ENCODE measurements around the gene PRKAG2. TPM values are rescaled to one million over a fixed set of nuclear protein-coding genes. Genes with fewer than 3 reads are reported as not detected.

PRKAG2 gene
- polyA plus RNA-seq, 2 donors: 9.0 to 11.2 TPM

- WGBS, 2 donors: 52 to 61% methylated on average over 9 of the region's 9 CpGs
- H3K27ac ChIP-seq (ENCODE audit: low read depth in 2 of 2, low read length in 1 of 2): peak overlapping the region; percentile 12 to 71
Observed at GRCh38 chr7:151637781-151638261, 239.1 kb downstream of the PRKAG2 start.

GRCh38 chr7:151634643-151635042 is 242.3 kb downstream of the PRKAG2 start:
- Histone ChIP-seq H3K27ac (ENCODE audit: low read depth in 2 of 2, low read length in 1 of 2) (no peak overlapping the region), H3K36me3 (ENCODE audit: control insufficient read depth in 2 of 2, insufficient read depth in 2 of 2, low read length in 1 of 2) (no peaks in the 10 kb centered on the region), H3K4me3 (ENCODE audit: low read depth in 1 of 2, low read length in 2 of 2) (no peak overlapping the region), H3K4me1 (ENCODE audit: control insufficient read depth in 2 of 2, insufficient read depth in 2 of 2, low read length in 1 of 2) (peaks cover 0 to 3% of the 10 kb centered on the region in 2 donors), H3K9me3 (ENCODE audit: control insufficient read depth in 2 of 2, insufficient read depth in 1 of 2, low read depth in 1 of 2, low read length in 1 of 2) (no peaks in the 10 kb centered on the region), H3K27me3 (ENCODE audit: control insufficient read depth in 1 of 2, insufficient read depth in 2 of 2, low read length in 2 of 2) (no peaks in the 10 kb centered on the region)
- 96 to 99% methylated on average over 2 of the region's 2 CpGs for WGBS, 2 donors

More at GRCh38 chr7:151637781-151638261, 239.1 kb downstream of the PRKAG2 start:
- no peaks in the 10 kb centered on the region for H3K27me3 ChIP-seq (ENCODE audit: control insufficient read depth in 1 of 2, insufficient read depth in 2 of 2, low read length in 2 of 2)
- H3K9me3 ChIP-seq (ENCODE audit: control insufficient read depth in 2 of 2, insufficient read depth in 1 of 2, low read depth in 1 of 2, low read length in 1 of 2): no peaks in the 10 kb centered on the region
- H3K36me3 ChIP-seq (ENCODE audit: control insufficient read depth in 2 of 2, insufficient read depth in 2 of 2, low read length in 1 of 2): no peaks in the 10 kb centered on the region
- H3K4me3 ChIP-seq (ENCODE audit: low read depth in 1 of 2, low read length in 2 of 2): no peak overlapping the region
- H3K4me1 ChIP-seq (ENCODE audit: control insufficient read depth in 2 of 2, insufficient read depth in 2 of 2, low read length in 1 of 2): peaks cover 0 to 5% of the 10 kb centered on the region in 2 donors

- 94 to 96% methylated on average over 1 of the region's 1 CpG for WGBS, 2 donors
- Histone ChIP-seq H3K4me3 (ENCODE audit: low read depth in 1 of 2, low read length in 2 of 2) (no peak overlapping the region), H3K9me3 (ENCODE audit: control insufficient read depth in 2 of 2, insufficient read depth in 1 of 2, low read depth in 1 of 2, low read length in 1 of 2) (no peaks in the 10 kb centered on the region), H3K36me3 (ENCODE audit: control insufficient read depth in 2 of 2, insufficient read depth in 2 of 2, low read length in 1 of 2) (no peaks in the 10 kb centered on the region), H3K27me3 (ENCODE audit: control insufficient read depth in 1 of 2, insufficient read depth in 2 of 2, low read length in 2 of 2) (no peaks in the 10 kb centered on the region), H3K4me1 (ENCODE audit: control insufficient read depth in 2 of 2, insufficient read depth in 2 of 2, low read length in 1 of 2) (peaks cover 3 to 6% of the 10 kb centered on the region in 2 donors), H3K27ac (ENCODE audit: low read depth in 2 of 2, low read length in 1 of 2) (no peak overlapping the region)
Observed at GRCh38 chr7:151633516-151633812, 243.5 kb downstream of the PRKAG2 start.

GRCh38 chr7:151632750-151633515 is 244.0 kb downstream of the PRKAG2 start:
- peaks cover 3 to 5% of the 10 kb centered on the region in 2 donors for H3K4me1 ChIP-seq (ENCODE audit: control insufficient read depth in 2 of 2, insufficient read depth in 2 of 2, low read length in 1 of 2)
- H3K27ac ChIP-seq (ENCODE audit: low read depth in 2 of 2, low read length in 1 of 2): peak overlapping the region; percentile 87 to 94
- H3K36me3 ChIP-seq (ENCODE audit: control insufficient read depth in 2 of 2, insufficient read depth in 2 of 2, low read length in 1 of 2): no peaks in the 10 kb centered on the region
- no peaks in the 10 kb centered on the region for H3K27me3 ChIP-seq (ENCODE audit: control insufficient read depth in 1 of 2, insufficient read depth in 2 of 2, low read length in 2 of 2)
- H3K9me3 ChIP-seq (ENCODE audit: control insufficient read depth in 2 of 2, insufficient read depth in 1 of 2, low read depth in 1 of 2, low read length in 1 of 2): no peaks in the 10 kb centered on the region
- H3K4me3 ChIP-seq (ENCODE audit: low read depth in 1 of 2, low read length in 2 of 2): peak overlapping the region; percentile 43 to 58
- 11 to 13% methylated on average over 28 of the region's 28 CpGs for WGBS, 2 donors

- H3K9me3 ChIP-seq (ENCODE audit: control insufficient read depth in 2 of 2, insufficient read depth in 1 of 2, low read depth in 1 of 2, low read length in 1 of 2): no peaks in the 10 kb centered on the region
- 1% methylated on average over 20 to 111 of the region's 111 CpGs for WGBS, 2 donors
- peaks cover 3% of the 10 kb centered on the region in 2 donors for H3K4me1 ChIP-seq (ENCODE audit: control insufficient read depth in 2 of 2, insufficient read depth in 2 of 2, low read length in 1 of 2)
- H3K27me3 ChIP-seq (ENCODE audit: control insufficient read depth in 1 of 2, insufficient read depth in 2 of 2, low read length in 2 of 2): no peaks in the 10 kb centered on the region
- H3K27ac ChIP-seq (ENCODE audit: low read depth in 2 of 2, low read length in 1 of 2): peak overlapping the region; percentile 87 to 94
- H3K4me3 ChIP-seq (ENCODE audit: low read depth in 1 of 2, low read length in 2 of 2): peak overlapping the region; percentile 58 to 63
- H3K36me3 ChIP-seq (ENCODE audit: control insufficient read depth in 2 of 2, insufficient read depth in 2 of 2, low read length in 1 of 2): no peaks in the 10 kb centered on the region
Observed at GRCh38 chr7:151631953-151632749, 244.8 kb downstream of the PRKAG2 start.

GRCh38 chr7:151631570-151631952 is 245.4 kb downstream of the PRKAG2 start:
- no peaks in the 10 kb centered on the region for H3K36me3 ChIP-seq (ENCODE audit: control insufficient read depth in 2 of 2, insufficient read depth in 2 of 2, low read length in 1 of 2)
- H3K9me3 ChIP-seq (ENCODE audit: control insufficient read depth in 2 of 2, insufficient read depth in 1 of 2, low read depth in 1 of 2, low read length in 1 of 2): no peaks in the 10 kb centered on the region
- no peaks in the 10 kb centered on the region for H3K27me3 ChIP-seq (ENCODE audit: control insufficient read depth in 1 of 2, insufficient read depth in 2 of 2, low read length in 2 of 2)
- peaks cover 3% of the 10 kb centered on the region in 2 donors for H3K4me1 ChIP-seq (ENCODE audit: control insufficient read depth in 2 of 2, insufficient read depth in 2 of 2, low read length in 1 of 2)
- 0 to 1% methylated on average over 30 to 31 of the region's 31 CpGs for WGBS, 2 donors
- peak overlapping the region; percentile 87 to 94 for H3K27ac ChIP-seq (ENCODE audit: low read depth in 2 of 2, low read length in 1 of 2)
- peak overlapping the region; percentile 58 to 63 for H3K4me3 ChIP-seq (ENCODE audit: low read depth in 1 of 2, low read length in 2 of 2)

- Histone ChIP-seq H3K4me3 (ENCODE audit: low read depth in 1 of 2, low read length in 2 of 2) (peak overlapping the region in 1 of 2 donors; percentile 58), H3K27ac (ENCODE audit: low read depth in 2 of 2, low read length in 1 of 2) (peak overlapping the region; percentile 87 to 94), H3K36me3 (ENCODE audit: control insufficient read depth in 2 of 2, insufficient read depth in 2 of 2, low read length in 1 of 2) (no peaks in the 10 kb centered on the region), H3K4me1 (ENCODE audit: control insufficient read depth in 2 of 2, insufficient read depth in 2 of 2, low read length in 1 of 2) (peaks cover 3% of the 10 kb centered on the region in 2 donors), H3K9me3 (ENCODE audit: control insufficient read depth in 2 of 2, insufficient read depth in 1 of 2, low read depth in 1 of 2, low read length in 1 of 2) (no peaks in the 10 kb centered on the region), H3K27me3 (ENCODE audit: control insufficient read depth in 1 of 2, insufficient read depth in 2 of 2, low read length in 2 of 2) (no peaks in the 10 kb centered on the region)
- 21 to 28% methylated on average over 17 of the region's 17 CpGs for WGBS, 2 donors
Observed at GRCh38 chr7:151630851-151631569, 245.9 kb downstream of the PRKAG2 start.

GRCh38 chr7:151630358-151630757 is 246.6 kb downstream of the PRKAG2 start:
- Histone ChIP-seq H3K27me3 (ENCODE audit: control insufficient read depth in 1 of 2, insufficient read depth in 2 of 2, low read length in 2 of 2) (no peaks in the 10 kb centered on the region), H3K27ac (ENCODE audit: low read depth in 2 of 2, low read length in 1 of 2) (no peak overlapping the region)
- WGBS, 2 donors: 86 to 91% methylated on average over 5 of the region's 5 CpGs

GRCh38 chr7:151629713-151630272 is 247.1 kb downstream of the PRKAG2 start:
- Histone ChIP-seq H3K4me1 (ENCODE audit: control insufficient read depth in 2 of 2, insufficient read depth in 2 of 2, low read length in 1 of 2) (peaks cover 3 to 5% of the 10 kb centered on the region in 2 donors), H3K9me3 (ENCODE audit: control insufficient read depth in 2 of 2, insufficient read depth in 1 of 2, low read depth in 1 of 2, low read length in 1 of 2) (no peaks in the 10 kb centered on the region), H3K4me3 (ENCODE audit: low read depth in 1 of 2, low read length in 2 of 2) (no peak overlapping the region), H3K36me3 (ENCODE audit: control insufficient read depth in 2 of 2, insufficient read depth in 2 of 2, low read length in 1 of 2) (peaks cover 3 to 4% of the 10 kb centered on the region in 2 donors), H3K27me3 (ENCODE audit: control insufficient read depth in 1 of 2, insufficient read depth in 2 of 2, low read length in 2 of 2) (no peaks in the 10 kb centered on the region), H3K27ac (ENCODE audit: low read depth in 2 of 2, low read length in 1 of 2) (no peak overlapping the region)
- WGBS, 2 donors: 86 to 87% methylated on average over 8 of the region's 8 CpGs

More at GRCh38 chr7:151630358-151630757, 246.6 kb downstream of the PRKAG2 start:
- no peaks in the 10 kb centered on the region for H3K9me3 ChIP-seq (ENCODE audit: control insufficient read depth in 2 of 2, insufficient read depth in 1 of 2, low read depth in 1 of 2, low read length in 1 of 2)
- peak overlapping the region in 1 of 2 donors; percentile 58 for H3K4me3 ChIP-seq (ENCODE audit: low read depth in 1 of 2, low read length in 2 of 2)
- peaks cover 3 to 4% of the 10 kb centered on the region in 2 donors for H3K4me1 ChIP-seq (ENCODE audit: control insufficient read depth in 2 of 2, insufficient read depth in 2 of 2, low read length in 1 of 2)
- peaks cover 1 to 3% of the 10 kb centered on the region in 2 donors for H3K36me3 ChIP-seq (ENCODE audit: control insufficient read depth in 2 of 2, insufficient read depth in 2 of 2, low read length in 1 of 2)
